Activated T-cell treated with anti-CD3 and anti-CD28 coated beads for 24 hours (primary cell): ENCODE data around the gene PUS1.

ENCODE experiments used
- DNase-seq: peaks from one replicate; pipeline ENCODE4 v3.0.0-alpha.2; 2020; ENCODE audit warnings: low read depth

The PUS1 gene

GRCh38 chr12:131991816-131992430 is 62.8 kb downstream of the PUS1 start:
- no peak for DNase-seq

- DNase-seq: no peak
Measured at GRCh38 chr12:131994589-131994988, 65.5 kb downstream of the PUS1 start.
